Measurements from ENCODE around the gene TANK.

The TANK gene

GRCh38 chr2:161123531-161124030 lies 36.6 kb upstream of the TANK start:
- TF ChIP-seq GATA2 (IDR thresholded peaks at IDR 0.05; ENCODE audit: low read depth, low read length) (no peak), GATA3 (IDR thresholded peaks at IDR 0.05; ENCODE audit: low read depth, low read length) (no peak)

- TF ChIP-seq GATA3 (IDR thresholded peaks at IDR 0.05; ENCODE audit: low read depth, low read length): no peak
- TF ChIP-seq GATA2 (IDR thresholded peaks at IDR 0.05; ENCODE audit: low read depth, low read length): no peak
Measured at GRCh38 chr2:161124201-161124600, 36.0 kb upstream of the TANK start.

DNA sequence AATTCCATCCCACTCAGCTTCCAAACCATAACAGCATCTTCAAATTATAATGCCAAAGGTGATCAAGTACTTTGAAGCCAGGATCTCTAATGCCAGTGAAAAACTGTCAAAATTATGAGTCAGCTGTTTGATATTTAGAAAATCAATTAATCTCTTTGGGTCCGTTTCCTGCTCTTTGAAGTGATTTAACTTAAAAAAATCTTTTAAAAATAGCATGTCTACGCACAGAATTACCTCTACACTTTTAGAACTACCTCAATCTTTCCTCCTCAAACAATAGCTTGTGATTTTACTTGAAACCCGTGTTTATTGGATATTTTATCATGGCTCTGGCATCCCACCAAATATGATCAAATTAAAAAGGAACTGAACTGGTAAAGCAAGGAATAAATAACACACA lies 31.3 kb upstream of the TANK start:
- no peak for TF ChIP-seq GATA3 (IDR thresholded peaks at IDR 0.05; ENCODE audit: low read depth, low read length)
- no peak for TF ChIP-seq GATA2 (IDR thresholded peaks at IDR 0.05; ENCODE audit: low read depth, low read length)

- TF ChIP-seq GATA2 (IDR thresholded peaks at IDR 0.05; ENCODE audit: low read depth, low read length) (no peak), GATA3 (IDR thresholded peaks at IDR 0.05; ENCODE audit: low read depth, low read length) (no peak)
Measured at GRCh38 chr2:161130354-161130753, 29.9 kb upstream of the TANK start.

GRCh38 chr2:161131074-161131680 lies 29.1 kb upstream of the TANK start:
- TF ChIP-seq GATA3 (IDR thresholded peaks at IDR 0.05; ENCODE audit: low read depth, low read length): no peak
- TF ChIP-seq GATA2 (IDR thresholded peaks at IDR 0.05; ENCODE audit: low read depth, low read length): no peak

- TF ChIP-seq GATA2 (IDR thresholded peaks at IDR 0.05; ENCODE audit: low read depth, low read length): no peak
- TF ChIP-seq GATA3 (IDR thresholded peaks at IDR 0.05; ENCODE audit: low read depth, low read length): no peak
Measured at GRCh38 chr2:161131804-161132203, 28.4 kb upstream of the TANK start.

GRCh38 chr2:161133366-161133765 lies 26.9 kb upstream of the TANK start:
- TF ChIP-seq GATA2 (IDR thresholded peaks at IDR 0.05; ENCODE audit: low read depth, low read length) (no peak), GATA3 (IDR thresholded peaks at IDR 0.05; ENCODE audit: low read depth, low read length) (no peak)

DNA sequence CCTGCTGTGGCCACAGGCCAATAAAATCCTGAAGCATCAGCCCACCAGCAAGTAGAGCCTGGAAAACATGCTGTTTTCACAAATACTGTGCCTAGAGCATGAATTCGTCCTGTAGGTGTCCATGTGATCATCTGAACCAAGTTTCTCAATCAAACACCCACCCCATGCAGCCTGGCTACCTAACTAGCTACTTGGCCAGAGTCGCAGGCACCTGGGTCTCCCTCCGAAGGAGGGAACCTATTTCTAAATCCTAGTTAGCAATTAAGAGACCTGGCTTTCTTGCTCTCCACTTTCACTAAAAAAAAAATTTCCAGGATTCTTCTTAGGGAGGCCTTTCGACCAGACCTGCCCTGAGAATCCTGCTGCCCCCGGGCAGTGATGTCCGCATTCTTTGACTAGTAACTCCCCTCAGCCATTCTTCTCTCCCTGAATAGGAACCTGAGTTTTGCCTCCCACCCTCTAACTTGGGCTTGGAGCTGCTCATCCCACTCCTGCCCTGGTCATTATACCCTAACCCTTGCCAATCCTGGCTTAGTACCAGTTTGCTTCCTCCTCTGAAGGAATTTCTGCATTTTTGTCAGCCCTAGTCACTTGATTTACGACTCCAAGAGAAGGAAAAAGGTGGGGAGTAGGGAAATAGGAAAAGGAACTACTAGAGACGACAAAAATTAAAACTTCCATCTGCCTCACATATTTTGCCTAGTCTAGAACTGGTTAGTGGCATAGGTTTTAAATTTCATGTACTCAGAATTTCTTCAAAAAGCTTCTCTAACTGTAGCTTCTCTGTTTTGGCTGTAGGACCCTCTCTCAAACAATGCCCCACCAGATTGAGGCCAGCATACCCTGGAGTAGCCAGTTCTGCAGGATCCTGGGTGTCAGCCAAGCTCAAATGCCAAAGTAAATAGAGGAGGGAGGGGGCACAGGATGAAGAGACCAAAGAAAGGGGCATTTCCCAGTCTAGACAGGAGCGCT lies 25.4 kb upstream of the TANK start:
- no peak for TF ChIP-seq GATA2 (IDR thresholded peaks at IDR 0.05; ENCODE audit: low read depth, low read length)
- no peak for TF ChIP-seq GATA3 (IDR thresholded peaks at IDR 0.05; ENCODE audit: low read depth, low read length)

DNA sequence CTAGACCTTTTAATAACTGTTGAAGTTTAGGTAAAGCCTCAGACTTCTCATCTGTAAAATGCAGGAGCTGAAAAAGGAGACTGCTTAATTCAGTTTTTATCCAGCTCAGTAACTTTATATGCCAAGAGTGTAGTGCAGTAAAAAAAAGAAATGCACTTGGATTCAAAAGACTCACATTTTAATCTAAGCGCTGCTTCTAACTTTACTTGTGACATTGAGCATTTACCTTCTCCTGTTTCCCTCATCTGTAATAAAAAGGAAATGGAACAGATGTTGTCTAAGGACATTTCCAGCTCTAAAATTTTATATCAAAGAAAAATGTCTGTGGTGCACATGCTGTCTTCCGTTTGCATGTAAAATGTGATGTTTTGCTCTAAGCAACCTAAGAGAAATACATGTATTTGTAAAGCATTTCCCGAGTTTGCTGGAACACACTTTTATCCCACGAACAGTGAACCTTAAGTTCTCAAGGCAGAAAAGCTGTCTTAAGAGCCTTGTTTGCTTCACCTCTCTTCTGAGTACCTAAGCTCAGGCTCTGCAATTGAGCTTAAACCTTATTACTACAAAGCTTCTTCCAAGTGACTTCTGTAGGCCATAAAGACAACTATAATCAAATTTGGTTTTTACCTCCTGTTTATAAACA lies 24.2 kb upstream of the TANK start:
- TF ChIP-seq GATA3 (IDR thresholded peaks at IDR 0.05; ENCODE audit: low read depth, low read length) (no peak), GATA2 (IDR thresholded peaks at IDR 0.05; ENCODE audit: low read depth, low read length) (no peak)

GRCh38 chr2:161136696-161137324 lies 23.4 kb upstream of the TANK start:
- no peak for TF ChIP-seq GATA3 (IDR thresholded peaks at IDR 0.05; ENCODE audit: low read depth, low read length)
- no peak for TF ChIP-seq GATA2 (IDR thresholded peaks at IDR 0.05; ENCODE audit: low read depth, low read length)

DNA sequence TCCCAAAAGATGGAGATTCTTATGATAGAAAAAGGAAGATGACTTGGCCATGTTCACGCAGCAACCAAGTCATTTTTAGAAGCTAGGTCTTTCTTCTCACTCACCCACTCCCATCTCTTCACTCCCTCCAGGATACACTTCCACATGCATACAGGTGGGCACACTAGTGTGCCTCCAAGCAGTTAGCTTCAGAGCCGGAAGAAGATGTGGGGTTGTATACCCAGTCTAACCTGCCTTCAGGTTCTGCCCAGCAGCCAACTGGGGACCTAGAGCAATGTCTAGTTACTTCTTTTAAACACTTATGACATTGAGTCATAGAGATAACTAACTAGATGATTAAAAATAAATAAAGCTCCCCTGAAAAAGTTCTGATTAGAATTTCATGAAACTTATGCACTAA lies 21.8 kb upstream of the TANK start:
- TF ChIP-seq GATA2 (IDR thresholded peaks at IDR 0.05; ENCODE audit: low read depth, low read length) (no peak), GATA3 (IDR thresholded peaks at IDR 0.05; ENCODE audit: low read depth, low read length) (no peak)

DNA sequence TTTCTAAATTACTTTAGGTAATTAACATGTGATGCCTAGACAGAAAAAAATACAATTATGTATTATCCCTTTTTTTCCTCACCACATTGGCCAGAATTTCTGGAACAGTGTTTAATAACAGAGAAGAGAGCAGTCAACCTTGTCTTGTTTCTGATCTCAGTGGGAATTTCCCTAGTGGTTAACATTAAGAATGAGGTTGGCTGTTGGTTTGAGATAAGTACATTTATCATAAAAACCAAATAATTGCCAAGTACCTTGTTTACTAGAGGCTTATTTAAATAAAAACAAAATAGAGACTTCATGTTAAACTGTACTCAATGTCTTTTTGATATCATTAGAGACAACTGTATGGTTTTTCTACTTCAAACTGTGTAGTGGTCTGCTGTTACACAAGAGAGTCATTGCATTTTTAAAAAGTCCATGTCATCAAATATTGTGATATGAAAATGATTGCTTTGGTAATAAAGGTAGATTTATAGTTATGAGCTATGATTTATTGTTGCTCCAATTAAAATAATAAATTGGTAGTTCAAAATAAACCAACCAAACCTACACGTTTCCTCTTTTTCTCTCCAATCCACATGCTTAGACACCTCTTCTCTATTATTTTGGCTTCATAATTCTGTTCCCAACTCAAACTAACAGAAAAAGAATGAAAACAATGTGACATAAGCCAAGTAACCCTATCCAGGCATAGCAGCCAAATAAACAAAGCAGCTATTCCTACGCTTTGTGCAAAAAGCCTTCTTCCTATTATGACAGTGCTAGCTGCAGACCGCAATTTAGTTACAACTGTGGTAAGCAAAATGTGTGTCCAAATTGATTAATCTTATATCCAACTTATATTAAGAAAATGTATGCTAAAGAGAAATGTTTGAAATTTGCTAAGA lies 20.9 kb upstream of the TANK start:
- TF ChIP-seq GATA2 (IDR thresholded peaks at IDR 0.05; ENCODE audit: low read depth, low read length): no peak
- TF ChIP-seq GATA3 (IDR thresholded peaks at IDR 0.05; ENCODE audit: low read depth, low read length): no peak

DNA sequence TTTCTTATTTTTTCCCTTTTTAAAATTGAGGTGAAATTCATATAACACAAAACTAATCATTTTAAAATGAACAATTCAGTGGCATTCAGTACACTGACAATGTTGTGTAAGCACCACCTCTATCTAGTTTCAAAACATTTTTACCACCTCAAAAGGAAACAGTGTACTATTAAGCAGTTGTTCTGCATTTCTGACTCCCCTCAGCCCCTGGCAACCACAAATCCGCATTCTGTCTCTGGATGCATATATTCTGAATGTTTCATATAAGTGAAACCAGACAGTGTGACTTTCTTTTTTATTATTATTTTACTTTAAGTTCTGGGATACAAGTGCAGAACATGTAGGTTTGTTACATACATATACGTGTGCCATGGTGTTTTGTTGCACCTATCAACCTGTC lies 19.2 kb upstream of the TANK start:
- TF ChIP-seq GATA3 (IDR thresholded peaks at IDR 0.05; ENCODE audit: low read depth, low read length) (no peak), GATA2 (IDR thresholded peaks at IDR 0.05; ENCODE audit: low read depth, low read length) (no peak)

Data from SH-SY5Y (cell line).